HepG2 (cell line): ENCODE data around the gene ICAM3. TPM values are rescaled to one million over a fixed set of nuclear protein-coding genes. Genes with fewer than 3 reads are reported as not detected.

Experiments
- CHCHD3 ChIP-seq: sonication (generic); formaldehyde crosslinking; IDR thresholded peaks from 2 replicates; pipeline ENCODE4 v1.8.0; 2022; ENCODE audit warnings: mild to moderate bottlenecking, missing genetic modification reagents, moderate library complexity
- DMTF1 ChIP-seq: sonication (generic); formaldehyde crosslinking; IDR thresholded peaks from 2 replicates; pipeline ENCODE4 v1.4.0; 2020; ENCODE audit warnings: mild to moderate bottlenecking, missing genetic modification reagents
- FLYWCH1 ChIP-seq: sonication (generic); formaldehyde crosslinking; IDR thresholded peaks from 2 replicates; pipeline ENCODE4 v1.8.1; 2023; ENCODE audit warnings: mild to moderate bottlenecking, missing genetic modification reagents
- HMG20A ChIP-seq: IDR thresholded peaks from 2 replicates; pipeline ENCODE4 v1.6.1; 2016; ENCODE audit warnings: borderline replicate concordance
- KAT7 ChIP-seq: IDR thresholded peaks from 2 replicates; pipeline ENCODE4 v1.6.1; 2018; ENCODE audit warnings: borderline replicate concordance, missing compliant biosample characterization
- KLF12 ChIP-seq: sonication (generic); formaldehyde crosslinking; IDR thresholded peaks from 2 replicates; pipeline ENCODE4 v1.4.0; 2020; ENCODE audit warnings: missing genetic modification reagents, borderline replicate concordance
- MXD1 ChIP-seq: sonication (generic); formaldehyde crosslinking; IDR thresholded peaks from 2 replicates; pipeline ENCODE4 v1.4.0; 2020; ENCODE audit warnings: mild to moderate bottlenecking, missing genetic modification reagents
- PHF20 ChIP-seq: sonication (generic); formaldehyde crosslinking; IDR thresholded peaks from 2 replicates; pipeline ENCODE4 v1.5.0; 2020; ENCODE audit warnings: mild to moderate bottlenecking, missing genetic modification reagents
- PRDM15 ChIP-seq: sonication (generic); formaldehyde crosslinking; IDR thresholded peaks from 2 replicates; pipeline ENCODE4 v1.4.0; 2020; ENCODE audit warnings: missing genetic modification reagents
- PRMT3 ChIP-seq: sonication (generic); formaldehyde crosslinking; IDR thresholded peaks from 2 replicates; pipeline ENCODE4 v1.8.1; 2022; ENCODE audit warnings: low read depth, mild to moderate bottlenecking, moderate library complexity, missing genetic modification reagents, borderline replicate concordance
- RFXANK ChIP-seq: IDR thresholded peaks from 2 replicates; pipeline ENCODE4 v1.6.1; 2016
- SSRP1 ChIP-seq: IDR thresholded peaks from 2 replicates; pipeline ENCODE4 v1.6.1; 2016; ENCODE audit warnings: control low read depth
- TCF12 ChIP-seq, 2 experiments: fragments of 450-650 bp in 1 of 2; sonication (generic) in 1 of 2; formaldehyde crosslinking in 1 of 2; IDR thresholded peaks; 2 replicates each; pipeline versions ENCODE4 v1.6.1 to v1.8.0; 2017 to 2022; ENCODE audit warnings: antibody characterized with exemption in 1 of 2, mild to moderate bottlenecking in 1 of 2, missing genetic modification reagents in 1 of 2, moderate library complexity in 1 of 2
- ZNF605 ChIP-seq: sonication (generic); formaldehyde crosslinking; IDR thresholded peaks from 2 replicates; pipeline ENCODE4 v1.8.0; 2022; ENCODE audit warnings: mild to moderate bottlenecking, missing genetic modification reagents
- ZNF615 ChIP-seq: sonication (generic); formaldehyde crosslinking; IDR thresholded peaks from 2 replicates; pipeline ENCODE4 v1.5.0; 2020; ENCODE audit warnings: mild to moderate bottlenecking, missing genetic modification reagents, borderline replicate concordance
- polyA plus RNA-seq, 8 experiments: library from polyadenylated mRNA; depleted of rRNA in 3 of 8; stranded (reverse) in 7 of 8; unstranded in 1 of 8; fragments of >200 nt; fragmentation: Illumina TruSeq in 4 of 8; extraction: Trizol in 4 of 8; gene quantifications; 2 replicates each; pipeline versions ENCODE4 v1.2.1 to v1.2.3, GENCODE V29; 2011 to 2016; ENCODE audit warnings: low read depth in 4 of 8, missing spikeins in 1 of 8, mixed read lengths in 1 of 8; ENCODE audit not compliant: insufficient read depth in 1 of 8
- total RNA-seq, 5 experiments: library from RNA; depleted of rRNA; stranded (reverse); fragments of >200 nt; fragmentation: Illumina TruSeq; extraction: Trizol; gene quantifications; 2 replicates each; pipeline ENCODE4 v1.2.3, GENCODE V29; 2016; ENCODE audit warnings: low read depth in 1 of 5
- TF ChIP-seq, protein P1 (sequence below): sonication (generic); formaldehyde crosslinking; conservative IDR thresholded peaks from 2 replicates; pipeline ENCODE4 v1.8.0; 2022; ENCODE audit warnings: low read depth, missing genetic modification reagents
- TF ChIP-seq, protein P2 (sequence below): IDR thresholded peaks from 2 replicates; pipeline ENCODE4 v1.6.1; 2016

ICAM3 gene
- total and polyA plus RNA-seq, 2 of the 13 experiments (the other 11 are each of a cell fraction or from before 2014, with no cell fraction given) = 14.1 to 21.0 TPM

DNA sequence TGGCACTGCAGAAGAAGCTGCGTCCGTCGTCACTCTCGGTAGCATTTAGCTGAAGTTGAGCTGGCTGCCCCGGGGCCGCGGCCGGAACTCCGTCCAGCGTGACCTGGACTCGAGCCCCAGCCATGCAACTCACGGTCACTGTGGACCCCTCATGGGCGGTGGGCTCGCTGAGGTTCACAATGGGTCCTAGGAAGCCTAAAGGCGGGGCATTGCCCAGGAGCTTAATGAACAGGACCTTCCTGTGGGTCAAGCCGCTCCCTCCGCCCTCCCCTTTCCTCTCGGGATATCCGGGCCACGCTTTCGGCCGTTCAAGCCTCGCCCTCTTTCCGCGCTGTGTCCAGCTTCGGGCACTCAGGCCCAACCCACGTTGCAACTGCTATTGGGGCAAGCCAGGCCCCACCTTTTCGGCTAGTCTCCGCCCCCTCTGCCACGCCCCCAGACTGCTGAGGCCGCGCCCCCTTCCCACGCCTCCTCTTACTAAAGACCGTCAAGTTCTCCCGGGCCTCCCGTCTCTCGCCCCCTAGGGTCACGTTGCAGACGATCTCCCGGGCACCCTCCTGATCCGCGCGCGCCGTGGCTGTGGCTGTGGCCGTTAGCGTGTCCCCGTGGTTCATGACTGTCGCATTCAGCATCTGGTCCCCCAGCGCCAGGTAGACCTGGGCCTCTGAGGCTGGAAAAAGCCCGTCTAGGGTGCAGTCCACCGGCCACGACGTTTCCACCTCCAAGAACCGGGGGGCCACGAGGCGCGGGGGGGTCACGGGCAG is 4.7 kb downstream of the ICAM3 start (continued):
- TF ChIP-seq PRDM15 (CRISPR knock-in tag) (peak; percentile 67; the same call in 1 of the 2 replicates), TCF12 (IDR thresholded peaks at IDR 0.05) (no peak), TCF12 (CRISPR knock-in tag; IDR thresholded peaks at IDR 0.05) (no peak), FLYWCH1 (CRISPR knock-in tag) (no peak), ZNF605 (CRISPR knock-in tag) (no peak), PHF20 (peak; percentile 53; the same call in 1 of the 2 replicates), DMTF1 (CRISPR knock-in tag) (no peak), MXD1 (CRISPR knock-in tag) (peak; percentile 77), ZNF615 (CRISPR knock-in tag) (no peak), HMG20A (no peak), PRMT3 (CRISPR knock-in tag) (no peak), KLF12 (CRISPR knock-in tag) (no peak; the same call in 1 of the 2 replicates), SSRP1 (CRISPR knock-in tag) (no peak), KAT7 (CRISPR knock-in tag) (no peak; the same call in 1 of the 2 replicates), RFXANK (CRISPR knock-in tag) (no peak), CHCHD3 (CRISPR knock-in tag) (no peak)
- TF ChIP-seq, protein P1, sequence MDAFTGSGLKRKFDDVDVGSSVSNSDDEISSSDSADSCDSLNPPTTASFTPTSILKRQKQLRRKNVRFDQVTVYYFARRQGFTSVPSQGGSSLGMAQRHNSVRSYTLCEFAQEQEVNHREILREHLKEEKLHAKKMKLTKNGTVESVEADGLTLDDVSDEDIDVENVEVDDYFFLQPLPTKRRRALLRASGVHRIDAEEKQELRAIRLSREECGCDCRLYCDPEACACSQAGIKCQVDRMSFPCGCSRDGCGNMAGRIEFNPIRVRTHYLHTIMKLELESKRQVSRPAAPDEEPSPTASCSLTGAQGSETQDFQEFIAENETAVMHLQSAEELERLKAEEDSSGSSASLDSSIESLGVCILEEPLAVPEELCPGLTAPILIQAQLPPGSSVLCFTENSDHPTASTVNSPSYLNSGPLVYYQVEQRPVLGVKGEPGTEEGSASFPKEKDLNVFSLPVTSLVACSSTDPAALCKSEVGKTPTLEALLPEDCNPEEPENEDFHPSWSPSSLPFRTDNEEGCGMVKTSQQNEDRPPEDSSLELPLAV (CRISPR knock-in tag) = no peak
- TF ChIP-seq, protein P2, sequence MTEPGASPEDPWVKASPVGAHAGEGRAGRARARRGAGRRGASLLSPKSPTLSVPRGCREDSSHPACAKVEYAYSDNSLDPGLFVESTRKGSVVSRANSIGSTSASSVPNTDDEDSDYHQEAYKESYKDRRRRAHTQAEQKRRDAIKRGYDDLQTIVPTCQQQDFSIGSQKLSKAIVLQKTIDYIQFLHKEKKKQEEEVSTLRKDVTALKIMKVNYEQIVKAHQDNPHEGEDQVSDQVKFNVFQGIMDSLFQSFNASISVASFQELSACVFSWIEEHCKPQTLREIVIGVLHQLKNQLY (CRISPR knock-in tag) = 0 out of 2 replicates have a peak, but pooled peaks have one; percentile 39
